HepG2 (cell line): ENCODE measurements around the gene TLE5. TPM values are rescaled to one million over a fixed set of nuclear protein-coding genes. Genes with fewer than 3 reads are reported as not detected.

Experiments used
- DZIP1 ChIP-seq: sonication (generic); formaldehyde crosslinking; IDR thresholded peaks from 2 replicates; pipeline ENCODE4 v1.5.0; 2020; ENCODE audit warnings: mild to moderate bottlenecking, missing genetic modification reagents
- LBX2 ChIP-seq: sonication (generic); formaldehyde crosslinking; IDR thresholded peaks from 2 replicates; pipeline ENCODE4 v1.5.0; 2020; ENCODE audit warnings: missing genetic modification reagents, mild to moderate bottlenecking, borderline replicate concordance
- RNF219 ChIP-seq: sonication (generic); formaldehyde crosslinking; IDR thresholded peaks from 2 replicates; pipeline ENCODE4 v1.5.0; 2020; ENCODE audit warnings: mild to moderate bottlenecking, missing genetic modification reagents
- ZFY ChIP-seq: sonication (generic); formaldehyde crosslinking; IDR thresholded peaks from 2 replicates; pipeline ENCODE4 v1.4.0; 2020; ENCODE audit warnings: missing genetic modification reagents
- polyA plus RNA-seq, 8 experiments: library from polyadenylated mRNA; depleted of rRNA in 3 of 8; stranded (reverse) in 7 of 8; unstranded in 1 of 8; fragments of >200 nt; fragmentation: Illumina TruSeq in 4 of 8; extraction: Trizol in 4 of 8; gene quantifications; 2 replicates each; pipeline versions ENCODE4 v1.2.1 to v1.2.3, GENCODE V29; 2011 to 2016; ENCODE audit warnings: low read depth in 4 of 8, missing spikeins in 1 of 8, mixed read lengths in 1 of 8; ENCODE audit not compliant: insufficient read depth in 1 of 8
- total RNA-seq, 5 experiments: library from RNA; depleted of rRNA; stranded (reverse); fragments of >200 nt; fragmentation: Illumina TruSeq; extraction: Trizol; gene quantifications; 2 replicates each; pipeline ENCODE4 v1.2.3, GENCODE V29; 2016; ENCODE audit warnings: low read depth in 1 of 5

TLE5 gene
- total and polyA plus RNA-seq, 2 of the 13 experiments (the other 11 are each of a cell fraction or from before 2014, with no cell fraction given), result 62.8 to 189 TPM

GRCh38 chr19:3054972-3055740, 7.1 kb downstream of the TLE5 start (continued):
- TF ChIP-seq DZIP1 (CRISPR knock-in tag), result no peak
- TF ChIP-seq RNF219 (CRISPR knock-in tag), result no peak
- no peak for TF ChIP-seq LBX2 (CRISPR knock-in tag)
- TF ChIP-seq ZFY (CRISPR knock-in tag), result no peak
